ENCODE results near the gene ZNF627. TPM values are rescaled to one million over a fixed set of nuclear protein-coding genes. Genes with fewer than 3 reads are reported as not detected.
"Not testable (repeated sequence)": the region's sequence is repeated elsewhere in the genome, so short reads cannot be mapped to it uniquely, and the experiment has no call there.

The ZNF627 gene
- total RNA-seq, 1 experiment from 2014 or later, result 11.4 TPM

- DNase-seq, result no peak
- H3F3A ChIP-seq (ENCODE audit: insufficient read depth, low read depth), result peaks cover 37% of the 10 kb centered on the region
- no peaks in the 10 kb centered on the region for H4K20me1 ChIP-seq (ENCODE audit: insufficient read depth)
- no peak for TF ChIP-seq EZH2 (IDR thresholded peaks at IDR 0.05; ENCODE audit: low read depth)
- H3K79me2 ChIP-seq (ENCODE audit: low read depth), result no peaks in the 10 kb centered on the region
- H3K36me3 ChIP-seq (ENCODE audit: low read depth), result peaks cover 39% of the 10 kb centered on the region
- H3K4me2 ChIP-seq, result no peak overlapping the region
- H3K9me2 ChIP-seq (ENCODE audit: insufficient read depth), result no peaks in the 10 kb centered on the region
- BruUV-seq (replicated peaks), result no TSS peak
- H3K4me1 ChIP-seq (replicated peaks; ENCODE audit: insufficient read depth), result no peaks in the 10 kb centered on the region
- intact Hi-C loops (cut with micrococcal nuclease; ENCODE audit: unreplicated experiment), result no loop called here
- H3K27ac ChIP-seq, result no peak overlapping the region
- H3K27me3 ChIP-seq (ENCODE audit: insufficient read depth, low read depth), result no peaks in the 10 kb centered on the region
- H3K9me3 ChIP-seq (ENCODE audit: insufficient read depth, low read depth), result peaks cover 33% of the 10 kb centered on the region
- no peak overlapping the region for H2AFZ ChIP-seq
- no peak overlapping the region for H3K4me3 ChIP-seq
- POLR2A ChIA-PET (ENCODE audit: unreplicated experiment), result no interaction called here
- CTCF ChIA-PET, result no interaction called here
These were observed 15.7 kb downstream of the ZNF627 start for GRCh38 chr19:11612816-11613511.

- Histone ChIP-seq H3K9me3 (ENCODE audit: insufficient read depth, low read depth) (peaks cover 44% of the 10 kb centered on the region), H3K9me2 (ENCODE audit: insufficient read depth) (no peaks in the 10 kb centered on the region), H3K27ac (no peak overlapping the region), H2AFZ (no peak overlapping the region), H3K4me2 (no peak overlapping the region), H4K20me1 (ENCODE audit: insufficient read depth) (no peaks in the 10 kb centered on the region), H3F3A (ENCODE audit: insufficient read depth, low read depth) (peaks cover 12% of the 10 kb centered on the region), H3K4me1 (replicated peaks; ENCODE audit: insufficient read depth) (no peaks in the 10 kb centered on the region), H3K4me3 (no peak overlapping the region), H3K79me2 (ENCODE audit: low read depth) (no peaks in the 10 kb centered on the region), H3K27me3 (ENCODE audit: insufficient read depth, low read depth) (no peaks in the 10 kb centered on the region), H3K36me3 (ENCODE audit: low read depth) (peaks cover 66% of the 10 kb centered on the region)
- BruUV-seq (replicated peaks), result no TSS peak
- intact Hi-C loops (cut with micrococcal nuclease; ENCODE audit: unreplicated experiment), result no loop called here
- TF ChIP-seq EZH2 (IDR thresholded peaks at IDR 0.05; ENCODE audit: low read depth) (no peak), CTCF (conservative IDR thresholded peaks at IDR 0.05) (no peak)
- DNase-seq, result no peak
- POLR2A ChIA-PET (ENCODE audit: unreplicated experiment), result no interaction called here
- CTCF ChIA-PET, result no interaction called here
These were observed 20.1 kb downstream of the ZNF627 start for GRCh38 chr19:11617180-11618062.

- POLR2A ChIA-PET (ENCODE audit: unreplicated experiment), result interaction anchor here (0.6 kb wide), 1 partner anchor 672 kb away, joined by 3 read pairs; no protein-coding TSS in a partner anchor
- intact Hi-C loops (cut with micrococcal nuclease; ENCODE audit: unreplicated experiment), result no loop called here
These were observed 23.3 kb downstream of the ZNF627 start for GRCh38 chr19:11620553-11620952.

GRCh38 chr19:11622401-11622800 lies 25.1 kb downstream of the ZNF627 start:
- DNase-seq; H3K27ac ChIP-seq; H3K9me2 ChIP-seq (ENCODE audit: insufficient read depth); H3K4me3 ChIP-seq; H2AFZ ChIP-seq; H3K27me3 ChIP-seq (ENCODE audit: insufficient read depth, low read depth); BruUV-seq (replicated peaks); H3K4me1 ChIP-seq (replicated peaks; ENCODE audit: insufficient read depth); H3K4me2 ChIP-seq; intact Hi-C loops (cut with micrococcal nuclease; ENCODE audit: unreplicated experiment); POLR2A ChIA-PET (ENCODE audit: unreplicated experiment); H4K20me1 ChIP-seq (ENCODE audit: insufficient read depth); H3K79me2 ChIP-seq (ENCODE audit: low read depth): not testable (repeated sequence)
- CTCF ChIA-PET, result interaction anchor here (0.7 kb wide), 1 partner anchor 8 kb away, joined by 3 read pairs; no protein-coding TSS in a partner anchor
- Histone ChIP-seq H3F3A (ENCODE audit: insufficient read depth, low read depth) (peaks cover 10% of the 10 kb centered on the region), H3K9me3 (ENCODE audit: insufficient read depth, low read depth) (peaks cover 16% of the 10 kb centered on the region), H3K36me3 (ENCODE audit: low read depth) (peaks cover 33% of the 10 kb centered on the region)

More at GRCh38 chr19:11620553-11620952, 23.3 kb downstream of the ZNF627 start:
- Histone ChIP-seq H3K79me2 (ENCODE audit: low read depth) (no peaks in the 10 kb centered on the region), H3K27ac (no peak overlapping the region), H3K4me3 (no peak overlapping the region), H2AFZ (no peak overlapping the region), H4K20me1 (ENCODE audit: insufficient read depth) (no peaks in the 10 kb centered on the region), H3K9me2 (ENCODE audit: insufficient read depth) (no peaks in the 10 kb centered on the region), H3K36me3 (ENCODE audit: low read depth) (peaks cover 50% of the 10 kb centered on the region), H3F3A (ENCODE audit: insufficient read depth, low read depth) (peaks cover 19% of the 10 kb centered on the region), H3K4me1 (replicated peaks; ENCODE audit: insufficient read depth) (no peaks in the 10 kb centered on the region), H3K9me3 (ENCODE audit: insufficient read depth, low read depth) (peaks cover 34% of the 10 kb centered on the region), H3K4me2 (no peak overlapping the region), H3K27me3 (ENCODE audit: insufficient read depth, low read depth) (no peaks in the 10 kb centered on the region)
- DNase-seq, result no peak
- no TSS peak for BruUV-seq (replicated peaks)
- CTCF ChIA-PET, result no interaction called here
- TF ChIP-seq CTCF (conservative IDR thresholded peaks at IDR 0.05) (no peak), EZH2 (IDR thresholded peaks at IDR 0.05; ENCODE audit: low read depth) (no peak)
